Neural progenitor cell (in vitro differentiated cells): ENCODE data around the gene ODAD4. TPM values are rescaled to one million over a fixed set of nuclear protein-coding genes. Genes with fewer than 3 reads are reported as not detected.

Experiments used
- DNase-seq: peaks from one replicate; pipeline ENCODE4 v3.0.0-alpha.2; 2016; ENCODE audit warnings: low spot score
- H2AFZ ChIP-seq: fragments of 200-600 bp; sonication (generic); replicated peaks from 2 replicates; pipeline ENCODE4 v1.6.1; 2016; ENCODE audit warnings: antibody characterized with exemption
- H3F3A ChIP-seq: fragments of 200-600 bp; sonication (generic); 2 replicates; pipeline ENCODE4 v1.6.1; 2016; ENCODE audit warnings: antibody characterized with exemption, low read depth
- H3K27ac ChIP-seq: fragments of 200-600 bp; sonication (generic); 2 replicates; pipeline ENCODE4 v1.5.1; 2016; ENCODE audit warnings: mild to moderate bottlenecking
- H3K27me3 ChIP-seq: fragments of 200-600 bp; sonication (generic); 2 replicates; pipeline ENCODE4 v1.6.1; 2016; ENCODE audit warnings: mild to moderate bottlenecking, moderate library complexity
- H3K36me3 ChIP-seq: fragments of 200-600 bp; sonication (generic); 2 replicates; pipeline ENCODE4 v1.5.1; 2016
- H3K4me1 ChIP-seq: fragments of 200-600 bp; sonication (generic); 2 replicates; pipeline ENCODE4 v1.6.1; 2016; ENCODE audit warnings: mixed run types
- H3K4me2 ChIP-seq: fragments of 200-600 bp; sonication (generic); 2 replicates; pipeline ENCODE4 v1.6.1; 2016
- H3K4me3 ChIP-seq: fragments of 200-600 bp; sonication (generic); 2 replicates; pipeline ENCODE4 v1.5.1; 2016
- H3K79me2 ChIP-seq: fragments of 200-600 bp; sonication (generic); 2 replicates; pipeline ENCODE4 v1.6.1; 2016; ENCODE audit warnings: low read depth
- H3K9ac ChIP-seq: fragments of 200-600 bp; sonication (generic); 2 replicates; pipeline ENCODE4 v1.6.1; 2016
- H3K9me3 ChIP-seq: fragments of 200-600 bp; sonication (generic); 2 replicates; pipeline ENCODE4 v1.5.1; 2016; ENCODE audit warnings: low read depth
- H4K20me1 ChIP-seq: fragments of 200-600 bp; sonication (generic); 2 replicates; pipeline ENCODE4 v1.6.1; 2016; ENCODE audit warnings: low read depth
- H3K27ac Mint-ChIP-seq: 3 replicates; pipeline ENCODE4 v1.8.0; 2021; ENCODE audit warnings: mixed read lengths
- H3K27me3 Mint-ChIP-seq: 2 replicates; pipeline ENCODE4 v1.8.0; 2022; ENCODE audit warnings: low read depth, mild to moderate bottlenecking, inconsistent platforms, moderate library complexity, mixed read lengths; ENCODE audit not compliant: insufficient read depth
- H3K36me3 Mint-ChIP-seq: 3 replicates; pipeline ENCODE4 v1.8.0; 2021; ENCODE audit warnings: mixed read lengths
- H3K4me1 Mint-ChIP-seq: 3 replicates; pipeline ENCODE4 v1.8.0; 2021; ENCODE audit warnings: mixed read lengths
- H3K4me3 Mint-ChIP-seq: 3 replicates; pipeline ENCODE4 v1.8.0; 2021; ENCODE audit warnings: mild to moderate bottlenecking, moderate library complexity, mixed read lengths
- H3K9me3 Mint-ChIP-seq: 3 replicates; pipeline ENCODE4 v1.8.0; 2020; ENCODE audit warnings: mixed read lengths
- CTCF ChIP-seq: fragments of 200-600 bp; sonication (generic); IDR thresholded peaks from 2 replicates; pipeline ENCODE4 v1.5.1; 2017; ENCODE audit warnings: antibody characterized with exemption, mild to moderate bottlenecking
- EZH2 ChIP-seq: fragments of 200-600 bp; sonication (generic); IDR thresholded peaks from 2 replicates; pipeline ENCODE4 v1.6.1; 2017; ENCODE audit warnings: antibody characterized with exemption, mild to moderate bottlenecking, moderate library complexity
- EZH2phosphoT487 ChIP-seq: fragments of 200-600 bp; sonication (generic); IDR thresholded peaks from 2 replicates; pipeline ENCODE4 v1.6.1; 2017; ENCODE audit warnings: antibody characterized with exemption
- total RNA-seq: library from RNA; depleted of rRNA; stranded (reverse); fragments of >200 nt; gene quantifications from 2 replicates; pipeline ENCODE4 v1.2.3, GENCODE V29; 2015; ENCODE audit warnings: low replicate concordance

Gene ODAD4
- total RNA-seq, 1 donor from 2014 or later, result 4.1 TPM

- Mint-ChIP-seq H3K9me3 (no peaks in the 10 kb centered on the region), H3K4me1 (peaks cover 32% of the 10 kb centered on the region), H3K27me3 (peaks cover 2% of the 10 kb centered on the region), H3K36me3 (peaks cover 40% of the 10 kb centered on the region), H3K4me3 (peak overlapping the region; percentile 35), H3K27ac (no peak overlapping the region)
- H3K4me3 ChIP-seq, result peak overlapping the region; percentile 18
- H3K9me3 ChIP-seq, result no peaks in the 10 kb centered on the region
- no peaks in the 10 kb centered on the region for H3K27me3 ChIP-seq
- peak overlapping the region; percentile 91 for H3K4me2 ChIP-seq
- peaks cover 8% of the 10 kb centered on the region for H3F3A ChIP-seq
- no peak overlapping the region for H2AFZ ChIP-seq
- H3K9ac ChIP-seq, result peak overlapping the region; percentile 37
- peaks cover 84% of the 10 kb centered on the region for H4K20me1 ChIP-seq
- H3K27ac ChIP-seq, result peak overlapping the region; percentile 7
- TF ChIP-seq EZH2phosphoT487 (no peak), EZH2 (no peak), CTCF (no peak)
- peaks cover 92% of the 10 kb centered on the region for H3K79me2 ChIP-seq
- no peaks in the 10 kb centered on the region for H3K36me3 ChIP-seq
- DNase-seq, result peak; percentile 46
- peaks cover 38% of the 10 kb centered on the region for H3K4me1 ChIP-seq
Observed at GRCh38 chr17:41914358-41914766, 16.1 kb upstream of the ODAD4 start.

- Mint-ChIP-seq H3K9me3 (no peaks in the 10 kb centered on the region), H3K36me3 (peaks cover 34% of the 10 kb centered on the region), H3K27ac (no peak overlapping the region), H3K27me3 (peaks cover 2% of the 10 kb centered on the region), H3K4me1 (peaks cover 38% of the 10 kb centered on the region), H3K4me3 (peak overlapping the region; percentile 22)
- no peak overlapping the region for H3K9ac ChIP-seq
- peaks cover 15% of the 10 kb centered on the region for H3F3A ChIP-seq
- peak overlapping the region; percentile 91 for H3K4me2 ChIP-seq
- peak overlapping the region; percentile 94 for H3K4me3 ChIP-seq
- TF ChIP-seq CTCF (no peak), EZH2 (no peak), EZH2phosphoT487 (no peak)
- H3K36me3 ChIP-seq, result no peaks in the 10 kb centered on the region
- no peaks in the 10 kb centered on the region for H3K27me3 ChIP-seq
- peaks cover 78% of the 10 kb centered on the region for H4K20me1 ChIP-seq
- H3K79me2 ChIP-seq, result peaks cover 85% of the 10 kb centered on the region
- no peaks in the 10 kb centered on the region for H3K9me3 ChIP-seq
- DNase-seq, result no peak
- H2AFZ ChIP-seq, result no peak overlapping the region
- peaks cover 42% of the 10 kb centered on the region for H3K4me1 ChIP-seq
- peak overlapping the region; percentile 11 for H3K27ac ChIP-seq
Observed at GRCh38 chr17:41915020-41915419, 15.4 kb upstream of the ODAD4 start.

- peak overlapping the region; percentile 94 for H3K4me3 ChIP-seq
- peak overlapping the region; percentile 91 for H3K4me2 ChIP-seq
- H3K27me3 ChIP-seq, result no peaks in the 10 kb centered on the region
- H3K9me3 Mint-ChIP-seq, result no peaks in the 10 kb centered on the region
- H3K36me3 ChIP-seq, result no peaks in the 10 kb centered on the region
- H3K4me3 Mint-ChIP-seq, result peak overlapping the region; percentile 73
- H2AFZ ChIP-seq, result no peak overlapping the region
- peaks cover 20% of the 10 kb centered on the region for H3F3A ChIP-seq
- peaks cover 30% of the 10 kb centered on the region for H3K36me3 Mint-ChIP-seq
- H3K27ac Mint-ChIP-seq, result peak overlapping the region; percentile 22
- peaks cover 82% of the 10 kb centered on the region for H3K79me2 ChIP-seq
- H3K27me3 Mint-ChIP-seq, result peaks cover 2% of the 10 kb centered on the region
- H4K20me1 ChIP-seq, result peaks cover 77% of the 10 kb centered on the region
- DNase-seq, result no peak
- peak overlapping the region; percentile 3 for H3K9ac ChIP-seq
- peaks cover 48% of the 10 kb centered on the region for H3K4me1 ChIP-seq
- H3K9me3 ChIP-seq, result no peaks in the 10 kb centered on the region
- peak overlapping the region; percentile 23 for H3K27ac ChIP-seq
- H3K4me1 Mint-ChIP-seq, result peaks cover 41% of the 10 kb centered on the region
- no peak for TF ChIP-seq EZH2phosphoT487
- no peak for TF ChIP-seq EZH2
- TF ChIP-seq CTCF, result no peak
Observed at GRCh38 chr17:41915566-41915965, 14.9 kb upstream of the ODAD4 start.
